22Rv1 (cell line): Measurements from ENCODE around the gene ZG16B.
A peak's percentile ranks its signal among the peaks of the same experiment; 100 is the strongest.

Experiments used
- H3K27ac ChIP-seq: fragments of 450-650 bp; 2 replicates; pipeline ENCODE4 v1.5.1; 2017
- CTCF ChIP-seq: fragments of 450-650 bp; IDR thresholded peaks from 2 replicates; pipeline ENCODE4 v1.5.1; 2017; ENCODE audit warnings: mild to moderate bottlenecking
- ZFX ChIP-seq: fragments of 450-650 bp; IDR thresholded peaks from 2 replicates; pipeline ENCODE4 v1.6.1; 2017; ENCODE audit warnings: antibody characterized with exemption, borderline replicate concordance

Gene ZG16B

GRCh38 chr16:2867661-2867986 lies 37.5 kb downstream of the ZG16B start:
- H3K27ac ChIP-seq, result peak overlapping the region; percentile 94
- TF ChIP-seq CTCF, result no peak
- TF ChIP-seq ZFX, result no peak

- peak; percentile 97 for TF ChIP-seq CTCF
- TF ChIP-seq ZFX, result no peak
- peak overlapping the region; percentile 94 for H3K27ac ChIP-seq
These were observed 38.1 kb downstream of the ZG16B start for GRCh38 chr16:2867987-2868789.

- no peak overlapping the region for H3K27ac ChIP-seq
These were observed 41.8 kb downstream of the ZG16B start for GRCh38 chr16:2871926-2872325.

GRCh38 chr16:2874032-2874911 lies 44.2 kb downstream of the ZG16B start:
- peak overlapping the region; percentile 71 for H3K27ac ChIP-seq
- TF ChIP-seq CTCF, result no peak
- TF ChIP-seq ZFX, result no peak

More at GRCh38 chr16:2871926-2872325, 41.8 kb downstream of the ZG16B start:
- TF ChIP-seq CTCF (no peak), ZFX (no peak)

GRCh38 chr16:2874912-2875362 lies 44.8 kb downstream of the ZG16B start:
- H3K27ac ChIP-seq, result peak overlapping the region; percentile 71
- TF ChIP-seq ZFX (no peak), CTCF (peak; percentile 99)

- H3K27ac ChIP-seq, result no peak overlapping the region
- TF ChIP-seq ZFX, result no peak
- no peak for TF ChIP-seq CTCF
These were observed 49.9 kb downstream of the ZG16B start for GRCh38 chr16:2879854-2880508.
